Testis (tissue), 3 donors: Measurements from ENCODE around the gene MGAT5B. TPM values are rescaled to one million over a fixed set of nuclear protein-coding genes. Genes with fewer than 3 reads are reported as not detected.

Experiments
- DNase-seq: peaks from one replicate; pipeline ENCODE4 v3.0.0-alpha.2; 2019
- H3K27ac ChIP-seq, 2 donors: fragments of 200-600 bp; sonication (generic); one replicate each; pipeline ENCODE4 v1.5.1; 2019
- H3K27me3 ChIP-seq: fragments of 200-600 bp; sonication (generic); one replicate; pipeline ENCODE4 v1.5.1; 2019
- H3K36me3 ChIP-seq: fragments of 200-600 bp; sonication (generic); one replicate; pipeline ENCODE4 v1.5.1; 2017; ENCODE audit warnings: low read depth; ENCODE audit errors: missing control alignments
- H3K4me1 ChIP-seq: fragments of 200-600 bp; sonication (generic); one replicate; pipeline ENCODE4 v1.5.1; 2019
- H3K4me3 ChIP-seq, 2 donors: fragments of 200-600 bp; sonication (generic); one replicate each; pipeline ENCODE4 v1.5.1; 2017 to 2019
- H3K9me3 ChIP-seq: fragments of 200-600 bp; sonication (generic); one replicate; pipeline ENCODE4 v1.5.1; 2017
- CTCF ChIP-seq, 3 experiments: fragments of 450-650 bp in 2 of 3; fragments of 200-600 bp in 1 of 3; sonication (generic) in 1 of 3; IDR thresholded peaks; one replicate each; pipeline ENCODE4 v1.5.1; 2016 to 2019; ENCODE audit warnings: antibody characterized with exemption in 3 of 3, mild to moderate bottlenecking in 2 of 3, moderate library complexity in 1 of 3
- POLR2A ChIP-seq: fragments of 450-650 bp; IDR thresholded peaks from one replicate; pipeline ENCODE4 v1.6.1; 2017; ENCODE audit warnings: antibody characterized with exemption, mild to moderate bottlenecking, moderate library complexity
- WGBS, 2 donors: methylation state at CpG; one replicate each; pipeline ENCODE4 v1.1.5; 2018; 5-methylcytosine and 5-hydroxymethylcytosine counted together
- intact Hi-C: fragments of 100-400 bp; cut with DNase I; formaldehyde crosslinking; loops from one replicate; pipeline ENCODE4 v1.15.1; 2023; ENCODE audit warnings: low total_unique reads
- polyA plus RNA-seq: library from polyadenylated mRNA; stranded (reverse); fragments of 350-450 nt; fragmentation: Illumina TruSeq; extraction: RNeasy Lipid Tissue Mini Kit (QIAGEN cat#74804); gene quantifications from one replicate; pipeline ENCODE4 v1.2.3, GENCODE V29; 2014; ENCODE audit warnings: low read depth, low replicate concordance; ENCODE audit not compliant: insufficient read depth
- total RNA-seq, 2 donors: library from RNA; depleted of rRNA; stranded (reverse); fragments of >200 nt; gene quantifications; one replicate each; pipeline ENCODE4 v1.2.3, GENCODE V29; 2016

Gene MGAT5B
- total and polyA plus RNA-seq, 3 donors from 2014 or later: 4.6 to 10.9 (median 9.0) TPM

GRCh38 chr17:76852843-76853242 lies 15.4 kb upstream of the MGAT5B start:
- whole genome bisulfite sequencing, 2 donors: 76 to 78% methylated on average over 8 of the region's 8 CpGs
- no peak overlapping the region for H3K4me3 ChIP-seq
- H3K27me3 ChIP-seq: no peaks in the 10 kb centered on the region
- no peaks in the 10 kb centered on the region for H3K36me3 ChIP-seq
- intact Hi-C loops: no loop called here
- no peaks in the 10 kb centered on the region for H3K9me3 ChIP-seq
- TF ChIP-seq CTCF (IDR thresholded peaks at IDR 0.05) (no peak), POLR2A (no peak)
- H3K27ac ChIP-seq: no peak overlapping the region
- DNase-seq: no peak
- no peaks in the 10 kb centered on the region for H3K4me1 ChIP-seq

GRCh38 chr17:76855105-76855504 lies 13.1 kb upstream of the MGAT5B start:
- 90 to 100% methylated on average over 3 of the region's 3 CpGs for WGBS, 2 donors
- no peak overlapping the region for H3K27ac ChIP-seq
- H3K9me3 ChIP-seq: no peaks in the 10 kb centered on the region
- H3K27me3 ChIP-seq: no peaks in the 10 kb centered on the region
- intact Hi-C loops: no loop called here
- no peak for DNase-seq
- H3K36me3 ChIP-seq: no peaks in the 10 kb centered on the region
- H3K4me3 ChIP-seq: no peak overlapping the region
- no peaks in the 10 kb centered on the region for H3K4me1 ChIP-seq
- no peak for TF ChIP-seq CTCF (IDR thresholded peaks at IDR 0.05)
- TF ChIP-seq POLR2A: no peak

- 80 to 88% methylated on average over 9 of the region's 9 CpGs for WGBS, 2 donors
- Histone ChIP-seq H3K27ac (no peak overlapping the region), H3K9me3 (no peaks in the 10 kb centered on the region), H3K4me1 (no peaks in the 10 kb centered on the region), H3K36me3 (no peaks in the 10 kb centered on the region), H3K4me3 (no peak overlapping the region), H3K27me3 (no peaks in the 10 kb centered on the region)
- DNase-seq: no peak
- intact Hi-C loops: loop anchor here (10.0 kb wide), 1 partner anchor 383 kb away; no protein-coding TSS in a partner anchor
- TF ChIP-seq CTCF (IDR thresholded peaks at IDR 0.05) (no peak), POLR2A (no peak)
Measured at GRCh38 chr17:76862079-76862478, 6.1 kb upstream of the MGAT5B start.

- intact Hi-C loops: loop anchor here (10.0 kb wide), 1 partner anchor 382 kb away; no protein-coding TSS in a partner anchor
- TF ChIP-seq CTCF (IDR thresholded peaks at IDR 0.05) (no peak), POLR2A (no peak)
- DNase-seq: no peak
Measured at GRCh38 chr17:76862494-76862893, 5.7 kb upstream of the MGAT5B start.

GRCh38 chr17:76864024-76864423 lies 4.2 kb upstream of the MGAT5B start:
- Histone ChIP-seq H3K9me3 (no peaks in the 10 kb centered on the region), H3K27ac (no peak overlapping the region)
- no peak for TF ChIP-seq CTCF (IDR thresholded peaks at IDR 0.05)
- TF ChIP-seq POLR2A: no peak

More at GRCh38 chr17:76862494-76862893, 5.7 kb upstream of the MGAT5B start:
- Histone ChIP-seq H3K27me3 (no peaks in the 10 kb centered on the region), H3K4me1 (no peaks in the 10 kb centered on the region), H3K9me3 (no peaks in the 10 kb centered on the region), H3K4me3 (no peak overlapping the region), H3K36me3 (no peaks in the 10 kb centered on the region), H3K27ac (no peak overlapping the region)
- WGBS, 2 donors: 89 to 92% methylated on average over 12 of the region's 12 CpGs

More at GRCh38 chr17:76864024-76864423, 4.2 kb upstream of the MGAT5B start:
- no peaks in the 10 kb centered on the region for H3K27me3 ChIP-seq
- WGBS, 2 donors: 79 to 88% methylated on average over 7 of the region's 7 CpGs
- H3K36me3 ChIP-seq: no peaks in the 10 kb centered on the region
- intact Hi-C loops: loop anchor here (10.0 kb wide), 1 partner anchor 381 kb away; no protein-coding TSS in a partner anchor
- no peak for DNase-seq
- no peak overlapping the region for H3K4me3 ChIP-seq
- no peaks in the 10 kb centered on the region for H3K4me1 ChIP-seq
